Measurements from ENCODE around the gene CCSER1.

CCSER1 gene

GRCh38 chr4:90992213-90992612 is 865.0 kb downstream of the CCSER1 start:
- peaks cover 27% of the 10 kb centered on the region for H3K4me1 ChIP-seq
- no peak overlapping the region for H3K4me3 ChIP-seq (ENCODE audit: low read depth, low read length)
- H3K36me3 ChIP-seq, result no peaks in the 10 kb centered on the region
- no peak for DNase-seq
- no peak for TF ChIP-seq CTCF (IDR thresholded peaks at IDR 0.05; ENCODE audit: low read depth, low read length)
- no peaks in the 10 kb centered on the region for H3K27me3 ChIP-seq
- no peaks in the 10 kb centered on the region for H3K9me3 ChIP-seq

- Histone ChIP-seq H3K36me3 (no peaks in the 10 kb centered on the region), H3K4me3 (ENCODE audit: low read depth, low read length) (no peak overlapping the region), H3K9me3 (no peaks in the 10 kb centered on the region), H3K27me3 (no peaks in the 10 kb centered on the region), H3K4me1 (peaks cover 19% of the 10 kb centered on the region)
- no peak for TF ChIP-seq CTCF (IDR thresholded peaks at IDR 0.05; ENCODE audit: low read depth, low read length)
- DNase-seq, result no peak
These were observed 867.8 kb downstream of the CCSER1 start for GRCh38 chr4:90994851-90995574.

- Histone ChIP-seq H3K9me3 (no peaks in the 10 kb centered on the region), H3K27me3 (no peaks in the 10 kb centered on the region), H3K4me3 (ENCODE audit: low read depth, low read length) (no peak overlapping the region), H3K4me1 (peaks cover 16% of the 10 kb centered on the region), H3K36me3 (no peaks in the 10 kb centered on the region)
- DNase-seq, result no peak
- TF ChIP-seq CTCF (IDR thresholded peaks at IDR 0.05; ENCODE audit: low read depth, low read length), result no peak
These were observed 868.8 kb downstream of the CCSER1 start for GRCh38 chr4:90995996-90996395.

- Histone ChIP-seq H3K4me3 (ENCODE audit: low read depth, low read length) (no peak overlapping the region), H3K27me3 (no peaks in the 10 kb centered on the region), H3K4me1 (peaks cover 11% of the 10 kb centered on the region), H3K36me3 (no peaks in the 10 kb centered on the region), H3K9me3 (no peaks in the 10 kb centered on the region)
- DNase-seq, result no peak
- no peak for TF ChIP-seq CTCF (IDR thresholded peaks at IDR 0.05; ENCODE audit: low read depth, low read length)
These were observed 869.6 kb downstream of the CCSER1 start for GRCh38 chr4:90996813-90997212.

- H3K27me3 ChIP-seq, result no peaks in the 10 kb centered on the region
- DNase-seq, result no peak
- no peak overlapping the region for H3K4me3 ChIP-seq (ENCODE audit: low read depth, low read length)
- no peaks in the 10 kb centered on the region for H3K9me3 ChIP-seq
- no peaks in the 10 kb centered on the region for H3K4me1 ChIP-seq
- H3K36me3 ChIP-seq, result no peaks in the 10 kb centered on the region
- no peak for TF ChIP-seq CTCF (IDR thresholded peaks at IDR 0.05; ENCODE audit: low read depth, low read length)
These were observed 888.7 kb downstream of the CCSER1 start for GRCh38 chr4:91015861-91016260.

GRCh38 chr4:91019513-91019912 is 892.3 kb downstream of the CCSER1 start:
- no peaks in the 10 kb centered on the region for H3K9me3 ChIP-seq
- no peaks in the 10 kb centered on the region for H3K27me3 ChIP-seq
- no peak for TF ChIP-seq CTCF (IDR thresholded peaks at IDR 0.05; ENCODE audit: low read depth, low read length)
- no peak for DNase-seq
- H3K4me3 ChIP-seq (ENCODE audit: low read depth, low read length), result no peak overlapping the region
- H3K4me1 ChIP-seq, result no peaks in the 10 kb centered on the region
- H3K36me3 ChIP-seq, result no peaks in the 10 kb centered on the region

All from BE2C (cell line).